Measurements from ENCODE around the gene PCDHGC4.

GRCh38 chr5:141490771-141491170, 5.9 kb downstream of the PCDHGC4 start:
- TF ChIP-seq CTCF (IDR thresholded peaks at IDR 0.05), result no peak
- TF ChIP-seq POLR2A (IDR thresholded peaks at IDR 0.05), result no peak

All from adrenal gland (tissue), 5 donors.